AG09319 (cell line): ENCODE measurements around the gene UBE2R2.
A peak's percentile ranks its signal among the peaks of the same experiment; 100 is the strongest.
"Not testable (repeated sequence)": the region's sequence is repeated elsewhere in the genome, so short reads cannot be mapped to it uniquely, and the experiment has no call there.

ENCODE experiments used
- DNase-seq: peaks from one replicate; pipeline ENCODE4 v3.0.0-alpha.2; 2010; ENCODE audit warnings: low read depth; ENCODE audit errors: extremely low read depth
- TF ChIP-seq, protein P1 (sequence below): IDR thresholded peaks from 2 replicates; pipeline ENCODE4 v1.5.1; 2011; ENCODE audit warnings: low read depth, mild to moderate bottlenecking, inconsistent platforms, low read length, moderate library complexity

Gene UBE2R2, protein sequence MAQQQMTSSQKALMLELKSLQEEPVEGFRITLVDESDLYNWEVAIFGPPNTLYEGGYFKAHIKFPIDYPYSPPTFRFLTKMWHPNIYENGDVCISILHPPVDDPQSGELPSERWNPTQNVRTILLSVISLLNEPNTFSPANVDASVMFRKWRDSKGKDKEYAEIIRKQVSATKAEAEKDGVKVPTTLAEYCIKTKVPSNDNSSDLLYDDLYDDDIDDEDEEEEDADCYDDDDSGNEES

DNA sequence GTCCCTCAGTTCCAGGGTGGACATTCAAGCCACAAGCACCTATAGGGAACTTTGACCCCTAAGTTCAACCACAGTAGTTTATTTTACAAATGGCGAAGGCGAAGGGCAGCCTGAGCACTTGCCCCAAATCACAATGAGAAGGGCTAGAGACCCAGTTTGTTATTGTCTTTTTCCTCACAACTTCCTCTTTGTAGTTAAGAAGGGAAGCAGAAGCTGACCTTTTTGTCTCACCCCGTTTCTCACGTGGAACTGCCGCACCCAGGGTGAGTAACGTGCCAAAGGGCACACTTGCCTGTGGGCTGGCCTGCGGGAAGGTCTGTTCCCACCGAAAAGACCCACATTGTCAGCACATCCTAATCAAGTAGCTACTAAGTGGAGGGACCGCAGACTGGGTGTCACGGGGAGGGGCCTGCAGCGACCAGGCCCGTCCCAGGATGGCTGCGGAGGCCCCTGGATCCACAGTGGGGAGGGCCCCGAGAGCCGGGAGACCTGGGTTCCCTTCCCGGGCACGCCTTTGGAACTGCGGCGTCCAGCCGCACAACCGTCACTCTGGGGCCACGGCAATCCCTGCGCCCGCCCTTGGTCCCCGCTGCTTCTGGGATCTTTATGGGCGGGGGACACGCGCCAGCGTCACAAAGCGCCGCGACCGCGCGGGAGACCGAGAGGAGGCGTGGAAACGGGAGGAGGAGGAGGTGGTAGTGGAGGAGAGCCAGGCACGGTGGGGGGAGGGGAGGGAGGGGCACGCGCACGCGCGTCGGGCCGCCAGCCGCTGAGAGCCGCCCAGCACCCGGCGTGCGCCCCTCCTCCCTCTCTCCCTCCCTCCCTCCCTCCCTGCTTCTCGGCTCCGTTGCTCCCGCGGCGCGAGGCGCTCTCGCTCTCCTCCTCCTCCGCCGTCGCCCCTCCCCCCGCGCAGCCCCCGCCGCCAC is at the start of gene UBE2R2:
UBE2R2 (plus strand) TSS at position 834 of the 926 bp plus-strand sequence. CDS start 598 bp downstream, outside the sequence.
- TF ChIP-seq, protein P1, sequence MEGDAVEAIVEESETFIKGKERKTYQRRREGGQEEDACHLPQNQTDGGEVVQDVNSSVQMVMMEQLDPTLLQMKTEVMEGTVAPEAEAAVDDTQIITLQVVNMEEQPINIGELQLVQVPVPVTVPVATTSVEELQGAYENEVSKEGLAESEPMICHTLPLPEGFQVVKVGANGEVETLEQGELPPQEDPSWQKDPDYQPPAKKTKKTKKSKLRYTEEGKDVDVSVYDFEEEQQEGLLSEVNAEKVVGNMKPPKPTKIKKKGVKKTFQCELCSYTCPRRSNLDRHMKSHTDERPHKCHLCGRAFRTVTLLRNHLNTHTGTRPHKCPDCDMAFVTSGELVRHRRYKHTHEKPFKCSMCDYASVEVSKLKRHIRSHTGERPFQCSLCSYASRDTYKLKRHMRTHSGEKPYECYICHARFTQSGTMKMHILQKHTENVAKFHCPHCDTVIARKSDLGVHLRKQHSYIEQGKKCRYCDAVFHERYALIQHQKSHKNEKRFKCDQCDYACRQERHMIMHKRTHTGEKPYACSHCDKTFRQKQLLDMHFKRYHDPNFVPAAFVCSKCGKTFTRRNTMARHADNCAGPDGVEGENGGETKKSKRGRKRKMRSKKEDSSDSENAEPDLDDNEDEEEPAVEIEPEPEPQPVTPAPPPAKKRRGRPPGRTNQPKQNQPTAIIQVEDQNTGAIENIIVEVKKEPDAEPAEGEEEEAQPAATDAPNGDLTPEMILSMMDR: no peak
- DNase-seq: peak; percentile 82

DNA sequence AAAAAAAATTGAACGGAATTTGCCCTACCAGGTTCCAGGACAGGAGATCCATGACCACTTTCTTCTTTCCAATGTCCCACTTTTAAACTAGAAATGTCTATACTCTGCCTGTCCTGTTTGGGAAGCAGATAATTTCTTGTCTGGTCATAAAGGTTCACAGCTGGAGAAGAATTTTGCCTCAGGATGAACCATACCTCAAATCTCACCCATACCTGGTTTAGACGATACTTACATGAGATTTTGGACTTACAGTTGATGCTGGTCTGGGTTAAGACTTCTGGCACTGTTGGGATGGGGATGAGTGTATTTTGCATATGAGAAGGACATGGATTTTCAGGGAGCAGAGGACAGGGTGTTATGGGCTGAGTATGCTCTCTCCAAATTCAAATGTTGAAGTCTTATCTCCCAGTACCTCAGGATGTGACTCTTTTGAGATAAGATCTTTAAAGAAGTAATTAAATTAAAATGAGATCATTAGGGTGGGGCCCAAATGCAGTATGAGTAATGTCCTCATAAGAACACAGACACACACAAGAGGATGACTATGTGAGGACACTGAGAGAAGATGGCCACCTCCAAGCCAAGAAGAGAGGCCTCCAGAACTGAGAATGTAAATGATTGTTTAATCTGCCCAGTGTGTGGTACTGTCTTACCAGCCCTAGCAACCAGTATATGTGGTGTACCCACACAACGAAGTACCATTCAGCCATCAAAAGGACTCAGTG is 46.6 kb upstream of the UBE2R2 start:
- not testable (repeated sequence) for DNase-seq

DNA sequence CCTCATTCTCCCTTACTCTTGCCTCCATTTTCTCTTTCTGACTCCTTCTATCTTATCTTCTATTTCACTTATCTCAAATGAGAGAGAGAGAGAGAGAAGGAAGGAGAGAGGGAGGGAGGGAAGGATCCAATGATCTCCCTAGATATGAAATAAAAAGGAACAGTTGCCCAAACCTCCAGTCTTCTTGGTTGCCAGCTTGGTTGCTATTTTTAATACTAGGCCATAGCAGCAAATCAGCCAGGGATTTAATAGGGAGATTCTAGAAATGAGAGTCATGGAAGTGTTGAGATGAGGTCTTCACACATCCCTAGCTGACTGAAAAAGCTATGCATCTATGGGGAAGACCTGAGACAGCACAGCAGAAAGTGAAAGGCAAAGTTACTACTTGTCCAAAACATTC is 43.8 kb upstream of the UBE2R2 start:
- DNase-seq: not testable (repeated sequence)

DNA sequence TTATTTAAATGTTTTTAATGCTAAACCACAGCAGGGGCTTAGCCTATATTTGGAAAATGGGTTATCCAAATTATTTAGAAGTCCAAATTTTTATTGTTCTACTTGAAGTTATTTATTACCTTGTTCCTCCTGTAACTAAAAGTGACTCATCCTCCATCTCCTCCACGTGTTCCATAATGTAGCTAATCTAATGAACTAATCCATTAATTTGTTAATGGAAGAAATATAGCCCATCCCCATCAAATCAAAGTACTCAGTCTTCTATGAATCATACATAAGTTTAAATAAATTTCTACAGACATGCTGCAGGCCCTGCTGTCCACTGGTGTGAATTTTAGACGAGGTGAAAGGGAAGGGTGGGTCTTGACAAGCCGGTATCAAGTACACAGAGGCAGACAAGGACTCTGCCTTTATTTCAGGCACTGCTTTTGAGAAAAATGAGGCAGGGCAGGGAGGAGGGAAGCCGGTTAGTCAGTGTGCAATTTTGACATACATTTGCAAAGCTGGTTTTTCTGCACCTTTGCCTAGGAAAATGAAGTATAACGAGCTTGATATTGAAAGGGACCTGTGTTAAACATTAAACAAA is 42.8 kb upstream of the UBE2R2 start:
- not testable (repeated sequence) for DNase-seq

DNA sequence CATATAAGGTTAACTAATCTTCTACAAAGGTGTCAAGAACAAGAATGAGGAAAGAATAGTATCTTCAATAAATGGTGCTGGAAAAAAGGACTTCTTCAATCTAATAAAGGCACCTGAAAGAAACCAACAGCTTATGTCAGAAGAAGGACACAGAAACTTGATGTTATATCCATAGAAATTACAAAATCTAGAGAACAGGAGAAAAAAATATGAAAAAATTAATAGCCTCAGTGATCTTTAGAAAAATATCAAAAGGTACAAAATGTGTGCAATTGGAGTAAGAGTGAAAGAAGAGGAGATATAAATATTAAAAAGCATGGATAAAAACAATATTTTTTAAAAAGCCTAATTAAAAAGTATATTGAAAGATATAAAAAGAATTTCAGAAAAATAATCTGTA is 40.4 kb upstream of the UBE2R2 start:
- TF ChIP-seq, protein P1: no peak
- no peak for DNase-seq

DNA sequence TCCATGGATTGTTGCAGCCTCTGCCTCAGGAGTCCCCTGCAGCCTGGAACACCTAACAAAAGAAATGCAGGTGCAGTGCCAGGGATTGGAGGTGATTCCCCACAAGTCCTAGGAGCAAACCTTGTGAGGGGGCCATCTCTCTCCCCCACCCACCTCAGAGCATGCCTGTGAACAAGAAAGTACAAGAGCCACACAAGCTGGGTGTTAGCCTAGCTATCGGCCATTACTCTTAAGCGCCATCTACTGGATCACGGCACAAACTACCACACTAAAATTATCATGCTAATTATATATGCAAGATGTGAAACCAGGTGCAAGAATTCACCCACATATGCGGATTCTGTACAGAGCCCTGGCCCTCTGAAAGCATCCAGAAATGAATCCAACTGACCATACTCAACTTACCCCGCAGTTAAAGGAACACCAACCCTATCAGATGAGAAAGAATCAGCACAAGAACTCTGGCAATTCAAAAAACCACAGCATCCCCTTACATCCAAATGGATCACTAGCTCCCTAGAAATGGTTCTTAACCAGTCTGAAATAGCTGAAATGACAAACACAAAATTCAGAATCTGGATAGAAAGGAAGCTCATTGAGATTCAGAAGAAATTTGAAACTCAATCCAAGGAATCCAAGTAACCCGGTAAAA is 38.1 kb upstream of the UBE2R2 start:
- TF ChIP-seq, protein P1: peak; percentile 83
- DNase-seq: no peak

DNA sequence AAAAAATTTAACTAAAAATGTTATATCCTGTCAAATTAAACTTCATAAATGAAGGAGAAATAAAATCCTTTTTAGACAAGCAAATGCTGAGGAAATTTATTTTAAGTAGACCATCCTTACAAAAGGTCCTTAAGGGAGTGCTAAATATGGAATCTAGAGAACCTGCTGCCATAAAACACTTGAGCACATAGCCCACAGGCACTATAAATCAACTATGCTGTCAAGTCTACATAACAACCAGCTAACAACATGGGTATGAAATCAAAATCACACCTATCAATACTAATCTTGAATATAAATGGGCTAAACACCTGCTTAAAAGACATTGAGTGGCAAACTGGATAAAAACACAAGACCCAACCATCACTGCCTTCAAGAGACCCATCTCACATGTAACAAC is 36.7 kb upstream of the UBE2R2 start:
- TF ChIP-seq, protein P1: no peak
- no peak for DNase-seq

DNA sequence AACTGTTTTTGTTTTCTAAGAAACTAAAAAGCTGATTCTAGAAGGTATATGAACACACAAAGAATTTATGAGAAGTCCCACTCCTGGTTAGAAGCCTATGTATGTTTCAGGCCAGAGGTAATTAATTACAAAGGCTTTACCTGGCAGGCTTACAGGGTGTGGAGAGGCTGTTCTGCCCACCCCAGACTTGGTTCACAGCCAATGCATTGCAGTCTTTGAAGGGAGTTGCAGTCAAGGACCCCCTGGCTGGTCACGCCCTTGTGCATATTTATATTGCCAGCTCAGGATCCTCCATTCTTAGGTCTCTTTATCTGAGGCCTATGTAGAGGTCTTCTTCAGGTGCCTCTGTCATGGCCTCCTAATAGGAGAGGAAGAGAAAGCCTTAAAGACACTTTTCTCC is 35.2 kb upstream of the UBE2R2 start:
- no peak for DNase-seq

More for the DNA sequence above, 35.2 kb upstream of the UBE2R2 start:
- TF ChIP-seq, protein P1: no peak
